Islet precursor cell (in vitro differentiated cells): ENCODE measurements around the gene COBL.

Source experiments
- DNase-seq: peaks from one replicate; pipeline ENCODE4 v3.0.0-alpha.2; 2018

The COBL gene

DNA sequence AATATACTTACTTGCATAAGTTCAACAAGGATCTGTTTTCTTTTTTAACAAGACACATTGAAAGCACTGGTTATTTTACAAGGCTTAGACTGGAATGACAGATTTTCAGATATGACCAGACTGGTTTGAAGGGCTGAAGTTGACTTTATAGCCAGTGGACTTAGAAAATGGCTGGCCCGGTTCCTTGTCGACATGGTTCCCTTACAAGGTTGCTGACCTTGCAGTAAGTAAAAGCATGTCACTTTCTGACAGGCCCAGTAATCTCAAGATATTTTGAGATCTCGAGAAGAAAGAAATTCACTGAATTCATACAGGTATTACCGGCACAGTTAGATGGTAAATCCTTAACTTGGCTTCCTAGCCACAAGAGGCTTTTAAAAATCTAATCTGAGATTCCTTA, 136.5 kb downstream of the COBL start:
- DNase-seq, result no peak

DNA sequence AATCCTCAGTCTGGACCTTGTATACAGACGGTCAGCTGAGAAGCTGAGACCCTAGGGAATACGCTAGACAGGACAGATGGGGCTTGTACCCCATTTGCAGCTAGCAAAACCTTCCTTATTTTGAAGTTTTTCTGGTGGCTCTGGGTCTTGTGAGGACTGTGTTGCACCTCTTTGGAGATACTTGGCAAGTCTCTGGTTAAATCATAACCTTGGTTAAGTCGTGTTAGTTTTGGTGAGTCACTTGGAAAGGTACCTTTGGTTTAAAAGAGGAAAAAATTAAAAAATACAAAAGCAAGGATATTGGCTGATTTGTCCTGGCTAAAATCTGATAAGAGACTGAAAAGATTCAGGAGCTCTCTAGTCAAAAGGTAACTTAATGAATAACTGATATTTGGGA, 140.6 kb downstream of the COBL start:
- DNase-seq, result no peak

DNA sequence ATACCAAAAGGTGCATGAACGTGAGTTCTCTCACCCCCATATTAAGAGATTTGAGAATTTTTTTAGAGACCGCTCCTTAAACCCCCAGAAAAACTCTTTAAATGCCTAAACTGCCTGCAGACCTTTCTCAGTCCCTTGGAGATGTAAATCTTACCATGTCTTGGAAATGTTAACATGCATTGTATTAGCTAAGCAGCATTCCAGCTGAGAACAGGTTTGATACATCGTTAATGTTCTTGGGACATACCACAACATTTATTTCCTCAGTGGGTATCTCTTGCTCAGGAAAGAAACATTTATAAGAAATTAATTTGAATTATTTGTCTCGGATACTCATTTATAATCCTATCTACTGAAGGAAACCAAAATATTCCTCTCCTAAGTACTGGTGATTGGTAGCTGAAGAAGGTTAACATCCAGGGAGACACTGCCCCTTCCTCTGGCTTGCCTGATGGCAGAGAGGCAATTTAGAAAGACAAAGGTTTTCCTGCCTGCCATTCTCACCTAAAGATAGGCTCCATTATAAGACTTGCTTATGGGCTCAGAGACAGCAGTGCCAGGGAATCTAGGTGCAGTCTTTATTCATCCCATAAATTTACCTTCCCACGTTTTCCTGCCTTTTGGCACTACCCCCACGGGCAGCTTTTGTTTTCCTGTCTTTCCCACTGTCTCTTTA, 141.2 kb downstream of the COBL start:
- no peak for DNase-seq

DNA sequence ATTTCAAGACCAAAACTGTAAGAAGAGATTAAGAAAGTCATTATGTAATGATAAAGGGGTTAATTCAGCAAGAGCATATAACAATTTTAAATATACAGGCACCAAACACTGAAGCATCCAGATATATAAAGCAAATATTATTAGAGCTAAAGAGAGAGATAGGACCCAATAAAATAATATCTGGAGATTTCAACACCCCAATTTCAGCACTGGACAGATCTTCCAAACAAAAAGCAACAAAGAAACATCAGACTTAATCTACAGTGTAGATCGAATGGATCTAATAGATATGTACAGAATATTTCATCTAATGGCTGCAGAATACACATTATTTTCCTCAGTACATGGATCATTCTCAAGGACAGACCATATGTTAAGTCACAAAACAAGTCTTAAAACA, 151.3 kb downstream of the COBL start:
- DNase-seq, result no peak

DNA sequence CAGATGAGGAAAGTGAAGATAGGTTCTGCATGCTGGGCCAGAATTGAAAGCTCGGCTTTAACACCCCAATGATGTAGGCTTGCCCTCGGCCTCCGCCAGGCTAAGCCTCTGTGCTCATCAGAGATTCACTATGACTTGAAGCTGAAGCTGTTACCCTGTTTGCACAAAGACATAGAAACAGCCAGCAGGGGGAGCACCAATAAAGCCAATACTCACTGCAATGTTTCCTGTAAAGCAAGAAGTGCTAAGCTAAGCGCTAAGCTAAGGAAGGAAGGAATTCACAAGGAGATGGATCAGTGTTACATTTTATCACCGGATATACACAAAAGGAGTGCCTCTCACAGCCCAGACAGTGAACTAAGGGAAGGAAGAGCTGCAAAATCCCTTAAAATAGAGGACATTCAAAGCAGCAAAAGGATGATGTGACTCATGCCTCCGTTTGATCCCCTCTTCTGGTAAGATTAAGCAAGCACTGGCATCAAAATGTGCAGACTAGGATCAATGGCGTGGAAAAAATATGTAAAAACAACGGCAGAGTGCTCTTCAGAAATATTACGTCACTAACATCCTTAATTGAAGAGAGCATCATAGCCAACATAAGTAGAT, 153.8 kb downstream of the COBL start:
- peak; percentile 94 for DNase-seq

DNA sequence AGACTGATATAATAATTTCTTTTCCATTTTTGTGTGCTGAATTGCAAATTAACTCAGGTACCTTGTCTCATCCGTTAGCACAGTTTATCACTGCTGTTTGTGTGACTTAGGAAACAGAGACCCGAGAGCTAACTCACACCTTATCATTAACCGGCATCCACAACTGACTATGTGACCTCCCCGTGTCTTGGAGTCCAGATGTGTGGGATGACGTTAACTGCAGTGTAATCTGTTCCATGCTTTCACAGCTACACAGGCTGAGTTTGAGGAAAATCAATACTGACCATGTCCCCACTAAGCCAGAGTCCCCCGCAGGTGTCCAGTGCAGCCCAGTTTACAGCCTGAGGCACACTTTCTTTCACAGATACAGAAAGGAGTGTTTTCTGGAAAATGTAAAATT, 154.7 kb downstream of the COBL start:
- DNase-seq, result no peak

DNA sequence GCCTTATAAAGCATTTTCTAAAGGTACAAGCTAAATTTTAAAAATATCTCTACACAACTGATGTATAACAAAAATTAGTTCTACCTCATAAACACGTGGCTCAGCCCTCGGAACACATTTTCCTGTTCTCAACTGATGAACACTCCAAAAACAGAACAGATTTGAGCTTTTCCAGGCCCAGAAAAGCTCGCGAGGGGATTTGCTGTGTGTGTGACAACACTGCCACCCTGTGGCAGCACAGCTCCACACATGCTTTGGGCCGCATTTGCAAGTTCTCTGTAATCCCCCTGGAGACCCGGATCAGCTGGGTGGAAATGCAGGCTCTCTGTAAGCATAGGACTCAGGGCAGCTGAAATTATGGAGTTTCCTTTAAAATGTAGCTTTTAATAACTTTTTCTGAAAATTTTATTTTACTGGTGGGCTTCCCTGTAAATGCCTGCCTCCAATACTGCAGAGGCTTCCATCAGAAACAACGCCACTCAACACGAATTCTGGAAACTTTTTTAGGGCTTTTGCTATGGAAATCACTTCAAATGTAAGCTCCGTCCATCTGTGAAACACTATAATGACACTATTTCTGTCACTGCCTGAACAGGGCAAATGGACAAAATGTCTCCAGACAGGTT, 155.5 kb downstream of the COBL start:
- DNase-seq, result peak; percentile 87

DNA sequence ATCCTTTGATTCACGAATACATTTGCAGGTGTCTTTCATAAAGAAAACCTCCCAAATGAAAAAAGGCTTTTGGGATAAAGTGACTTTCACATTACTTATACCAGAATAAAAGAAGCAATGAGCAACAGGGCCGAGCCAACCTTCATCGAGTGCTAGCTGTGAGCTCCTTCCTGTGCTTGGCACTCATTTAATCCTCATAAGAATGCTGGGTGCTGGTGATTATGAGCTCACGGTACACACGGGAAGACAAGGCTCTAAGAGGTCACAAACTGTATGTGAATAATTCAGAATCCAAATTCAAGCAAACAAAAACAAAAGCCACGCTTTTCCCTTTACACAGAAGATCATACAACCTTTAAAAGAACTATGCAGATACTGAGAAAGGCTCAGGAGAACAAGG, 156.2 kb downstream of the COBL start:
- no peak for DNase-seq

DNA sequence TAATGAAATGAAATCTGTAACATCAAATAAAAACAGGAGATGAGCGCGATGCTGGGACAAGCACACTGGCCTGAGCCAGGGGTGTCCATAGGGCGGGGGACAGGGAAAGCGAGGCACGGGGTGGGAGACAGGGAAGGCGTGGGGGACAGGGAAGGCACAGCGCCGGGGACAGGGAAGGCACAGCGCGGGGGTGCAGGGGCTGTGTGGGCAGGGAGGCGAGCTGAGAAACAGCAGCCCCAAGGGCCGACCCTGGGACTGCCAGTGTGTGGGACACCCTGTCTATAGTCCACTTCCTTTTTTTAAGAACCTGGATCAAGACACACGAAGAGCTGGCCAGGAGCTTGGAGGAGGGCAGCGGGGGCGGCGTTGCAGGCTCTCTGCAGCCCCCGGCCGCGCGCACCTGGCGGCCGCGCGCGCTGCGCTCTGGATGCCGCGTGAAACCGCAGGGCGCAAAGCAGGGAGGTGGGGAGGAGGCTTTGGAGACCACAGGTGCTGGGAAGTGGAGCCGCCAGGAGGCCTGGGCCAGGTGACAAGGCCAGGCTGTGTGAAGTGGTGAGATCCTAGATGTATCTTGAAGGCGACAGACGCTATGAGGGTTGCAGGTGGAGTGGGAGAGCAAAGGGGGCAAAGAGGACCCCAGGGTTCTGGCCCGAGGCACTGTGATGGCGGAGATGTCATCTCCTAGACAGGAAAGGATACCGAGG, 157.7 kb downstream of the COBL start:
- no peak for DNase-seq

DNA sequence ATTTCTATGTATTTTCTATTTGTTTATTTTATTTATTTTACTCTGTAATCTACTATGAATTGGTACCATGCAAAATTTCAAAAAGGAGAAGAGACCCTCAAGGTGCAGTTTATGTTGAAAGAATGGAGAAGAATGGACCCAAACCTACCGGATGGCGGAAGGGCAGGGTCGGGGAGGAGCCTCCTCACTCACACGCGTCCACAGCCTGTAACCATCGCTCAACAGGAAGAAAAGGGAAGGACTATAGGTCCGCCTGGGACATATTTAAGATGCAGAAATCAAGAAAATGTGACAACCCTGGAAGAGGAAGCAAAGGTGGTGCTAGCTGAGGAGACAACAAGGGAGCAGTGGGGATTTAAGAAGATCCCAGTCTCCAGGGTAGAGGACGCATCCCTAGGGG, 158.4 kb downstream of the COBL start:
- DNase-seq, result no peak

DNA sequence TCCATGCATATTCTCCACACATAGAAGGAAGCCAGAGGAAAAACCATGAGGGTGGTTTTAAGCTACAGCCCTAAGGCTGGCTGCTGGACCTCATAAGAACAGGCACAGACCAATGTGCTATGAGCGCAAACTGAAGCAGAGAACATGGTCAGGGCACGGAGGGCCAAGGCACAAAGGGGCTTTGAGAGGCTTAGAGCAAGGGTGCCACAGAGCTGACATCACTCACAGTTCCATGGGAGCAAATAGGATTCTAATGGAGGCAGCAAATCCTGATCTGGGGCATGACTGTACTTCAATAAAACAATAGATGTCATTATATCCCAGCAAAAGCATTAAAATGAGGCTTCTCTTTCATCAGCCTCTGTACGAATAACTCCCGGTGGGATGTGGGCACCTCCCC, 162.4 kb downstream of the COBL start:
- DNase-seq, result no peak

DNA sequence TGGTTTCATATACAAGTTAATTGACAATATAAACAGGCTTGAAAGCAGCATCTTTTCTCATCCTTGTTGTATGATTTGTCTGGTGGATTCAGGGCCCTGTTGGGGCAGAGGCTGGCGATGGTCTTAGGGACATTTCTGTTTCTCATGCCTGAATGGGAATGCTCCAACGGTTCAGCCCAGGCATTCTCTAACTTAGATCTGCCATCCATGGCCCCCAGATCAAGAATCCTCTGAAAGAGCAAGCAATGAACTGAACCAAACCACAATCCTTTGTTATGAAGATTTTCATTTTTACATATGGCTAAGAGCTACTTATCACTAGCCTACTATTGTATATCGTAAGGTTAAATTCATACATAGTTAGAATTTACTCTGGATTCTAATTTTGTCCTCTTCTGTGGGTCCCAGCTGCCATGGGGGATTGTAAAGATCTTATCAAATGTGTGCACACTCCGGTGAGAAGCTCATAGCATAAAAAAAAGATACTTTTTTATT, 163.9 kb downstream of the COBL start:
- no peak for DNase-seq

DNA sequence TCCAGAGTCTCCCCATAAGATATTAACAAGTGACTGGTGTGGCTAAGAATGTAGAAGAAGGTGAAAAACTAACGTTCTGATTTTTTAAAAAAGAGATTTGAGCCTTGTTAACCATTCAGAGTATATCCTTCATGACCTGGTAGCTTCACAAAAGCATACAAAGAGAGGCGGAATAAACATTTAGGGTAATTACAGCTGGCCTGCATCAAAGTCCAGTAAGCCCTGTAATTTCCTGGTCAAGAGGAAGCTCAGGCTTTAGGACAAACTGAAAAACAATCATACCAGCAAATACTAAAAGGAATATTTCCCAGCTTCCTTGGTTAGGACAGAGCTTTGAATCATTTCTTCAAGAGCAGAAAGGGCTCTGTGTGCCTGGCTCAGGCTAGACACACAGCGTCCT, 165.2 kb downstream of the COBL start:
- DNase-seq, result no peak

DNA sequence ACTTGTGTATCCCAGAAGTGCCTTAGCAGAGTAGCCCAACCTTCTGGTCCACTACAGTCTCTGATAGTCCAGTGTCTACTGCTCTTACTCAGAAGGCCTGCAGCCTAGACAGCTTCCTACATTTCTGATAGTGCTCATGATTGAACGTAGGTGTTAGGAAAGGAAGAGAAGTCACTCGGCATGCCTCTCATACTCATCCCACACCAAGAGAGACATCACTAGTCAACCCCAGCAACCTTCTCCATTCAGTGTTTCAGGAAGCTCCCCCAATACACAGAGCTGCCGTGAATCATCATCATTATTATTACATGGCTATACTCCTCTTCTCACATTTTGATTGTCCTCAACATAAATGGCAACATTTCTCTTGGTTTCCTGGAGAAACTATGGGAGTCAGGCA, 166.4 kb downstream of the COBL start:
- DNase-seq, result no peak

DNA sequence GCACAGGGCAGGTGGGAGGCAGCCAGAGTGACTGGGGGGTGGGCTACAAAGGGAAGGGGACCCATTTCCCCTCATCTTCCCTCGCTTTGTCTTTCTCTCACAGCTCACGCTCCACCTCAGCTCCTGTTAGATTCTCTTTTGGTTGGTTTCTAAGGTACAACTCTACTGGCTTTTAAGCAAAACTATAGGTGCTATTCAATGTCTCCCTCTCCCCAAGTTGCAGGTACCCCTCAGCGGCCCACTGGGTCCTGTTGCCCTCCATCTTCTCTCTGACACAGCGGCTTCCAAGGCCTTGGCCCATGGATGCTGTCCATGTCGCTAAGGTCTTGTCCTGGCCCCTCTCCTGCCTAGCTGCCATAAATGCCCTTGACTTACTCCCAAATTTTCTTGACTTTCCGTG, 168.4 kb downstream of the COBL start:
- DNase-seq, result no peak

DNA sequence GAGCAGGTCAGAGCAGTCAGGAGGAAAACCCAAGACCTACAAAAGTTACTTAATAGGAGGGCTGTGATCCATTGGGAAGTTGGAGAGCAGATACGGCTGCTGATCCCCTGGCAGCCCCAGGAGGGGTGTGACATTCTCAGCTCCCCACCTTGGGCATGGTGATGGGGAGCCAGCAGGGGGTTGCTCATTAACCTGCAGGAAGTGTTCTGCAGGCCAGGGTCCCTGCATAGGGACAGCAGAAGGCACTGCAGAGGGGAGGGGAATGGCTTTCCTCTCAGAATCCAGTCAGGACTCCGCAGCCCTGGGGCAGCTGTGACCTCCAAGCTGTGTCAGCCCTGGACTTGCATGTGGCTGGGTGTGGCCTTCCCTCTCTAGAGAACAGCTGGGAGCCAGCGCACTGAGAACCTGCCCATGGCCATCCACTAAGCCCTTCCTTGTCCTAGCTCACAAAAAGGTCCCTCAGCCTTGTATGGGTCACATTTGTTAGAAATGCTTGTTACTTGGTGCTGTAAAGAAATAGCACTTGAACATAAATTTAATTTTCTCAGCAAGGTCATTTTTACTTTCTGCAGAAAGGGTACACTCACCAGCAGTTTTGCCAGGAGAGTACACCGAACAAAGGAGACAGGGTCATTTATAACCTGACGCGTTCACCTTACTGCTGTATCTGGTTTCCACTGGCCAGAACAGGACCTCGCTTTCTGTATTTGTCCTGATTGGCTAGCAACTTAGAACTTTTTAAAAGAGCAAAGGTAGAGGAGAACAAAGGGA, 169.6 kb downstream of the COBL start:
- no peak for DNase-seq

DNA sequence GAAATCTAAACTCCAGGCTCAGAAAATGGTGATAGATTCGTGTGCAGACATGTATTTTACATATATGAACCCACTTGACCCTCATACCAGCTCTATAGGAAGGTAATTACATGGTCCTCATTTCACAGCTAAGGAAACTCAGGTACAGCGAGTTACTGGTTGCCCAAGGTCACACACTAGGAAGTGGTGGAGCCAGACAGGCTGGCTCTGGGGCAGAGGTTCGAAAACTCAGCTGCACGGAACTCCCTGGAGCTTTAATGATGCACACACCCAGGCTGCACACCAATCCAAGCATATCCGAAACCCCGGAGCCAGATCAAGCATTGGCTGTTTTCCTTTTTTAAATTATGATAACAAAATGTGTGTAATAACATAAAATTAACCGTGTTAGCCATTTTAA, 172.4 kb downstream of the COBL start:
- no peak for DNase-seq

DNA sequence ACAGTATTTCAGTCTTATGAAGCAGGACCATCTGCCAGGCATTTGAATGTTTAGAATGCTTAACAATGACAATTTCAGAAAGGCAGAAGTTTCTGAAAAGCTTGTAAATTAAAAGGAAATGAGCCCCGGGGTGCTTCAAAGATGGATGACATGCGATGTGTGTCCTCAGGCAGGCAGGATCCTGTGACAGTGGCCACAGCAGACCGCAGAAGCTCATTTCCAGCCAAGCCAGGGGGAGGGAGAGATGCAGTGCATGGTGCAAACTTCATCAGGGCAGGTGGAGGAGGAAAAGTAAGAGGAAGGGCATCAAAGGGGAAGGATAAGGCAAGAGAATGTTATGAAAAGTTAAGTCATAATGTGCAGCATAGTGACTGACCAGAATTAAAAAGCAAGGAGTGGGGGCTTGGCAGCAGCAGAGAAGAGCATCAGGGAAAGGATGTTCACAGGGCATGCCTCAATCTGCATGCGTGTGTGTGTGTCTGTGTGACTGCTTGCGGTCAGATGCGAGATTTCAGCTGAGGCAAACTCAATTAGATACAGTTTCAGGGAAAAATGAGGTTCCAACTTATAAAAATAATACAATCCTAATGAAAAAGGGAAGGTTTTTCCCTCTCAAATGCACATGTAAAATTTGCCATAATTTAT, 173.7 kb downstream of the COBL start:
- no peak for DNase-seq

DNA sequence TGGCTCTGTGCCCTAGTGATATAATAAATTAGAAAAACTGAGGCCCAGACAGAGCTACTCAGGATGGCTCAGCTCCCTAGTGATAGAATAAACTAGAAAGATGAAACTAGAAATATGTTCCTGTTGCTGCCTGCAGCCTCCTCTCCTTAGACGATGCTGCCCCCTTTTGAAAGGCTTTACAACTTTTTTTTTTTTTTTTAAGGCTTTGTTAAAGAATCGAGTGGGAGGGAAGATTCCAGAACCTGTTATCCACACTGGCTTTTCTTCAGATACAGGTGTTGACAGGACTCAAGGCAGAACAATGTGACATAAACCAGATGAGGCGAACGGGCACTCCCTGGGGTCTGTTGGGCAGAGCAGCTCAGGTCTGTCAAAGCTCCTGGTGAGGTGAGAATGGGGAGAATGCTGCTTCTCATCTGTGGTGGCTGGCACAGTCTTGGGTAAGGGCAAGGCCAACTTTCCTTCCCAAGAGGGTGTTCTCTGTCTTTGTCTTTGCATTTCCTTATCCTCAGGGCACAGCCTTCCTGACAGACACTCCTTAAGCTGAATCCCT, 175.1 kb downstream of the COBL start:
- peak; percentile 72 for DNase-seq

DNA sequence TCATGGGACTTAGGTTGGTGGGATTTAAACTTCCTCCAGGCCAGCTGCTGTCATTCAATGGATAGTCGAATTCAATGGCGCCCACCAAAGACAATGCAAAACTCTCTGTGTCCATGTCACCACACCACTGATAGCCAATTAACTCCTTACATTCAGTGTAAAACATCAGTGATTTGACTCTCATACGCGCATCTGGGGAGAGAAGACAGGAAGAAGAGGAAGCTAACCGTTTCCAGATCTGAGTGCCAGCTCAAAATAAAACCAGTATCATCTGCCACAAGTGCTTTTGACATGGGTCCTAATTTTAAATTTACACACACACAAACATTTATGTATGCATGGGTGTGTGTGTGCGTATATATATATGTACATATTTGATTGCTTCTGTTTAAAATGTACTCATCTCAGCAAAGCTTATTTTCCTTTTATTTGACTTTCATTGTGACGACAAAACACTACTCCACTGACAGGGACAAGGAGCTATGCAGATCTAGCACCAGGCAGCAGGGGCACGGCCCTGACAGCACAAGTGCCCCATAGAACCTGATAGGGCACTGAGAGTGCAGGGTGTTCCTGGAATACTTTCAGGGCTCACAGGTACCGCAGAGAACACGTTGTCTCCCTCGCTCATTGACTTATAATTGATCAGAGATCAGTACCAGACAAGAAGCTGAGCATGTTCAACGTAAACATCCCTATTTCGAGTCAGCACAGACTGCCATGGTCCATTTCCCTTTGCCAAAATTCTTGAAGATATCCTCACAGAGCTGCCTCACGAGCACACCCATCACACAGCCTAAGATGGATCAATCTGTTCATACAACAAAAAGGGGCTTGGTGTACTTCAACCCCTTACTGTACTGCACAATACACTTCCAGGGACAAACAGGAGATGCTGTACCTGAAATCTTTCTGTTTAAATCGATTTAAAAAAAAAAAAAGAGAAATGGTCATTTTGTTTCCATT, 176.1 kb downstream of the COBL start:
- DNase-seq, result no peak

DNA sequence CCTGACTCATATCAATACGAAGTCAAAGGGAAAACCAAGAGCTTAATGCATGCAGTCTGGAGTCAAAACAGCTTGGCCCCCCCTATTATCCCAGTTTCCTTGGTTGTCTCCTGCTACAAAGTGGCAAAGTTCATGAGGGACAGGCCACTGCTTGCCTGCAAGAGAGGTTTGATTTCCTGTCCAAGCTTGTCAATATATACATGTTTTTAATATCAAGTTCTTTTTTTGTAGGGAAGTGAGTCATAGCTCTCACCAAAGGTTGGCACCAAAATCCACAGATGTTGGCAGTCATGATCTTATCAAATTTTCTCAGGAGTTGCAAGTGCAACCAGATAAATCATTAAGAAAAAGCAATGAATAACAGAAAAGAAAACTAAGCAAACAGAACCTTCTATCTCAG, 176.8 kb downstream of the COBL start:
- DNase-seq, result no peak
